ENCODE measurements around the gene MANSC4.
"Not testable (repeated sequence)": the region's sequence is repeated elsewhere in the genome, so short reads cannot be mapped to it uniquely, and the experiment has no call there.

DNA sequence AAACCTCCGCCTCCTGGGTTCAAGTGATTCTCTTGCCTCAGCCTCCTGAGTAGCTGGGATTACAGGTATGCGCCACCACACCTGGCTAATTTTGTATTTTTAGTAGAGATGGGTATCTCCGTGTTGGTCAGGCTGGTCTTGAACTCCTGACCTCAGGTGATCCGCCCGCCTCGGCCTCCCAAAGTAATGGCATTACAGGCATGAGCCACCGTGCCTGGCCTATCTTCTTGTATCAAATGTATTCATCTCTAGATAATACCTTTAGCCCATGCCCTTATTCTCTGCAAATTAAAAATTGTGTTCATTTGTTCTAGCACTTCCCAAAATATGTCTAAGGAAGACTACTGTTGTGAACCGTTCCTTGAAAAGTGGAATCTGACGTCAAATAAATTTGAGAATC is 45.7 kb downstream of the MANSC4 start:
- TF ChIP-seq, protein P1, sequence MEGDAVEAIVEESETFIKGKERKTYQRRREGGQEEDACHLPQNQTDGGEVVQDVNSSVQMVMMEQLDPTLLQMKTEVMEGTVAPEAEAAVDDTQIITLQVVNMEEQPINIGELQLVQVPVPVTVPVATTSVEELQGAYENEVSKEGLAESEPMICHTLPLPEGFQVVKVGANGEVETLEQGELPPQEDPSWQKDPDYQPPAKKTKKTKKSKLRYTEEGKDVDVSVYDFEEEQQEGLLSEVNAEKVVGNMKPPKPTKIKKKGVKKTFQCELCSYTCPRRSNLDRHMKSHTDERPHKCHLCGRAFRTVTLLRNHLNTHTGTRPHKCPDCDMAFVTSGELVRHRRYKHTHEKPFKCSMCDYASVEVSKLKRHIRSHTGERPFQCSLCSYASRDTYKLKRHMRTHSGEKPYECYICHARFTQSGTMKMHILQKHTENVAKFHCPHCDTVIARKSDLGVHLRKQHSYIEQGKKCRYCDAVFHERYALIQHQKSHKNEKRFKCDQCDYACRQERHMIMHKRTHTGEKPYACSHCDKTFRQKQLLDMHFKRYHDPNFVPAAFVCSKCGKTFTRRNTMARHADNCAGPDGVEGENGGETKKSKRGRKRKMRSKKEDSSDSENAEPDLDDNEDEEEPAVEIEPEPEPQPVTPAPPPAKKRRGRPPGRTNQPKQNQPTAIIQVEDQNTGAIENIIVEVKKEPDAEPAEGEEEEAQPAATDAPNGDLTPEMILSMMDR (IDR thresholded peaks at IDR 0.05), result not testable (repeated sequence)
- not testable (repeated sequence) for TF ChIP-seq POLR2AphosphoS5 (IDR thresholded peaks at IDR 0.05; ENCODE audit: low read depth, low read length); SIN3A (IDR thresholded peaks at IDR 0.05; ENCODE audit: borderline replicate concordance, insufficient read depth, low read depth, low read length)
